Glomerular endothelial cell (primary cell): ENCODE data around the gene RAVER2. TPM values are rescaled to one million over a fixed set of nuclear protein-coding genes. Genes with fewer than 3 reads are reported as not detected.
"Not testable (repeated sequence)": the region's sequence is repeated elsewhere in the genome, so short reads cannot be mapped to it uniquely, and the experiment has no call there.

ENCODE experiments used
- DNase-seq: peaks from one replicate; pipeline ENCODE4 v3.0.0-alpha.2; 2011; ENCODE audit warnings: low read depth, low spot score; ENCODE audit errors: extremely low read depth
- total RNA-seq: library from RNA; depleted of rRNA; stranded (reverse); fragments of >200 nt; gene quantifications from 2 replicates; pipeline ENCODE4 v1.2.3, GENCODE V29; 2015

RAVER2 gene
- total RNA-seq, 1 donor from 2014 or later: 8.3 TPM

- no peak for DNase-seq
These were observed 64.4 kb downstream of the RAVER2 start for GRCh38 chr1:64809309-64809708.

- DNase-seq: no peak
These were observed 65.1 kb downstream of the RAVER2 start for GRCh38 chr1:64810001-64810400.

DNA sequence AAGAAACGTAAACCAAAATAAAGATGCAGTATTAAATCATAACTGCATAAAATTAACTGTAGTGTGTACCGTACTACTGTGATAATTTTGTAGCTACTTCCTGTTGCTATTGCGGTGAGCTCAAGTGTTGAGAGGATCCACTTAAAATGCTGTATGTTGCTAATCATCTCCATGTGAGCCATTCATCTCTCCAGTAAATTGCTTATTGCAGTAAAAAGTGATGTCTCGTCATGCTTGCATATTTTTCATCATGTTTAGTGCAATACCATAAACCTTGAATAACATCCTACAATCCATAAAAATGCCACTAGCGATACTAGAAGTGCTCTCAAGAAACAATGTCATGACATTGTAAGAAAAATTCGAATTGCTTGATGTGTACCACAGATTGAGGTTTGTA is 66.3 kb downstream of the RAVER2 start:
- DNase-seq: no peak

GRCh38 chr1:64814427-64814826 is 69.6 kb downstream of the RAVER2 start:
- no peak for DNase-seq

DNA sequence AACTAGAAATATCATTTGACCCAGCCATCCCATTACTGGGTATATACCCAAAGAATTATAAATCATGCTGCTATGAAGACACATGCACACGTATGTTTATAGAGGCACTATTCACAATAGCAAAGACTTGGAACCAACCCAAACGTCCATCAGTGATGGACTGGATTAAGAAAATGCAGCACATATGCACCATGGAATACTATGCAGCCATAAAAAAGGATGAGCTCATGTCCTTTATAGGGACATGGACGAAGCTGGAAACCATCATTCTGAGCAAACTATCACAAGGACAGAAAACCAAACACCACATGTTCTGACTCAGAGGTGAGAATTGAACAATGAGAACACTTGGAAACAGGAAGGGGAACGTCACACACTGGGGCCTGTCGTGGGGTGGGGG is 72.5 kb downstream of the RAVER2 start:
- DNase-seq: not testable (repeated sequence)

DNA sequence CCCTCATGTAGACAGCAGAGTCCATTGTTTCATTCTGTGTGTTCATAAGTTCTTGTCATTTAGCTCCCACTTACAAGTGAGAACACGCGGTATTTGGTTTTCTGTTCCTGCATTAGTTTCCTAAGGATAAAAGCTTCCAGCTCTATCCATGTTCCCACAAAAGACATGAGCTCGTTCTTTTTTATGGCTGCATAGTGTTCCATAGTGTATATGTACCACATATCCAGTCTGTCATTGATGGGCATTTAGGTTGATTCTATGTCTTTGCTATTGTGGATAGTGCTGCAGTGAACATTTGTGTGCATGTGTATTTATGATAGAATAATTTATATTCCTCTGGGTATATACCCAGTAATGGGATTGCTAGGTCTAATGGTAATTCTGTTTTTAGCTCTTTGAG is 75.7 kb downstream of the RAVER2 start:
- not testable (repeated sequence) for DNase-seq

- no peak for DNase-seq
These were observed 77.7 kb downstream of the RAVER2 start for GRCh38 chr1:64822621-64823020.

- DNase-seq: peak; percentile 61
These were observed 79.0 kb downstream of the RAVER2 start for GRCh38 chr1:64823691-64824476.

DNA sequence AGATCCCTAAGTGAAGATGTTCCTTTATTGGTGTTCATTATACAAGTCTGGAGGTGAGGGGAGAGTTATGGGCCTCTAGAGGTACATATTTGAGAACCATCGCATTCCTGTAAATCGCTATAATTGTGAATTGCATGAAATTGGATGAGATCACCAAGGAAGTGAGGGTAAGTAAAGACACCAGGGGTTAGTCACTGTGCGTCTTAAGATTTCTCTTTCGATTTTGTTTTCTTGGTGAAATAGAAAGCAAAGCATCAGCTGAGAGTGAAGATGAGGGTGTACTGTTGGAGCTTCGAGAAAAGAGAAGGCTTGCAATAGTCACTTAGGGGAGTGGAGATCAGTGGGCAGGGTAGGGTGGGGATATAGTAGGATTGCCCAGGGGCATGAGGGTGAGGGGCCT is 82.1 kb downstream of the RAVER2 start:
- no peak for DNase-seq

- DNase-seq: no peak
These were observed 84.0 kb downstream of the RAVER2 start for GRCh38 chr1:64828829-64829228.

DNA sequence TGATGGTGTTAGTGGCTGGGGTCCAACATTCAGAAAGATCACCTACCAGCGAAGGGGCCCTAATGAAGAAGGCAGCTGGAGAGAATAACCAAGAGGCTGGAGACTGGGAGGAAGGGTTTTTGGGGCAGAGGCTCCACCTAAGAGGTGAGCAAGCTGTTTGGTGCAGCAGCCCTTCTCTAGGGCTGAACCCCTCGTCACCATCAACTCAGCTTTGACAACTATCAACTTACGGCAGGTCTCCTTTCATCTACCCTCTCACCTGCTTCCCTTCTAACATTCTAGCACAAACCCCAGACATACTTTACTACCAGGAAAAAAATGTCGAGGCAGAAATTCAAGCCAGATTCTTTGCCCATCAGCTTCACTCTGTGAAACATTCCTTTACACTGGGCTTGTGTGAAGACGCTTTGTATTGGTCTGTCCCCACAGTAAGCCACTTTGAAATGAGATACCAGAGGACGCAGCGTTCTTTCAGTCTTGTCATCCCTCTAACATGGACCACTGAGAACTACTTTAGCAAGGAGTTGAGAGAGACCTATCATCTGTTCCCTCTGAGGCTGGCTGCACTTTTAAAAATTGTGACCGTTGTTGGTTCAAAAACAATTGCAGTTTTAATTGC is 84.6 kb downstream of the RAVER2 start:
- DNase-seq: no peak

DNA sequence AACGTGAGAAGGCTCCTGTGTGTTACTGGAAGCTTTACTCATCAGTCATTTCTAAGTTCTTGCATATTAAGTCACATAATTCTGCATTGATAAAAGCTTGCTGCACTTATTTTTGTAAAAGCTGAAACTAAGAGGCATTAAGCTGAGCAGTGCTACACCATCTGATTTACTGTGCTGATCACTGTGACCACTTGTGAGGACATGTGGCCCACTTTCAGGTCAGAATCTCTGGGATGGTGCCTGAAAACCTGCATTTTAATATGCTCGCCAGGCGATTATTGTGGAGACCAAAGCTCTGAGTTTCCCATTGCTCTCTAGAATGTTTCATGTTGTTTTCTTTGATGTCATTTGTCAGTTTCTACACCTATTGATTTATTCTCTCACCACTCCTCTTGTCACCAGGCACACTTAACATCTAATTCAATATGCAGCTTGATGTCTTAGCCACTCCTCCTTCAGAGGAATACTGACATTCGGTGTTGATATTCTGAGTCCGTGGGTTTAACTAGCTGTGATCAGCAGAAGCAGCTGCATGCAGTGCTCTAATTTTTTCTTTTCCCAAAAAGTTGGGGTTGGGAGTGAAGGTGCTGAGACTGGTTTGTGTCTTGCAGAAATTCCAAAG is 85.3 kb downstream of the RAVER2 start:
- DNase-seq: no peak

GRCh38 chr1:64834734-64835133 is 89.9 kb downstream of the RAVER2 start:
- DNase-seq: no peak

- peak; percentile 83 for DNase-seq
These were observed 91.9 kb downstream of the RAVER2 start for GRCh38 chr1:64836802-64837201.

GRCh38 chr1:64838486-64838885 is 93.6 kb downstream of the RAVER2 start:
- DNase-seq: peak; percentile 72

DNA sequence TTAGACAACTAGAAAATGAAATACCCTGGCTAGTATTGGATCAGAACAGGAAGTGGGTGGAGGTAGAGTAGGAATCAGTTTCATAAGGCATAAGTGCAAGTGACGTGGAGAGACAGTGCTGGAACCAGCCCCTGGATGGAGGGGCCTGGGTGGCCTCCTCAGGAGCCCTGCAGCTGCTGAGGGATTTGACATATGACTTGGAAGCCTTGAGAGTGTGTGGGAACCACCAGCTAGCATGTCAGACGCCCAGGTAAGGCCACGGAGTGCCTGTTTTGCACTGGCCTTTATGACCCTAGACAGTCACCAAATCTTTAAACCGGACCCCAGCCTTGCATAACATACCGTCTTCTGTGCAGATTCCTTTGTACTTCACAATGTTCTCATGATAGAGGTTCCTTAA is 94.4 kb downstream of the RAVER2 start:
- DNase-seq: no peak

- DNase-seq: no peak
These were observed 95.0 kb downstream of the RAVER2 start for GRCh38 chr1:64839732-64840405.

DNA sequence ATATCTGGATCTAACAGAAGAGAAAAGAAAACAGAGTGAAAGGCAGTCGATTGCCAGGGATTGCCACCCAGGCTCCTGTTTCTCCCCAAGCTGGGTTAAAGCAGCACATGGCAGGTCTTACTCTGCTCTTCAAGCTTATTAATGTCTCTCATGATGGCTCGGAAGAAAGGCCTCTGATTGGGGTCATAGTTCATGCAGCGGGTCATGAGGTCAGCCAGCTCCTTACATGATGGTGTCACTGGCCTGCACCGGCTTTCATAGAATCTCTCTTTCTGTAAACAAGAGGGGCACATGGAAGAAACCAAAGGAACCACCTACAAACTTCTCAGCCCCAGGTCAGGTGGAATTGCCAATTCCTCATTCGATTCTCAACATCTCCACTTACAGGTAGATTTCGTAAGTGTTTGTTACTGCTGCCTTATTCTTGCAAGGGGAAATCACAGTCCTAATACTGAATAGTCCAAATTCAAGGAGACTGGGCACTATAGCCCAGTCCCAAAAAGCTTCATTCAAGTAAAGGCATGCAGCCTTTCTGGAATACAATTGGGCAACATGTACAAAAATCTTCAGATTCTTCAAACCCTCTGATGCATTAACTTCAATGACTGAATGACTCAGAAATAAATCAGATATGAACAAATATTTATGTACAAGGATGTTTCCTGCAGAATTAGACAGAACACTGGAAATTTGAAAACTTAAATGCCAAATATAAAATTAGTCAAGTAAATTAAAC is 96.6 kb downstream of the RAVER2 start:
- DNase-seq: no peak

DNA sequence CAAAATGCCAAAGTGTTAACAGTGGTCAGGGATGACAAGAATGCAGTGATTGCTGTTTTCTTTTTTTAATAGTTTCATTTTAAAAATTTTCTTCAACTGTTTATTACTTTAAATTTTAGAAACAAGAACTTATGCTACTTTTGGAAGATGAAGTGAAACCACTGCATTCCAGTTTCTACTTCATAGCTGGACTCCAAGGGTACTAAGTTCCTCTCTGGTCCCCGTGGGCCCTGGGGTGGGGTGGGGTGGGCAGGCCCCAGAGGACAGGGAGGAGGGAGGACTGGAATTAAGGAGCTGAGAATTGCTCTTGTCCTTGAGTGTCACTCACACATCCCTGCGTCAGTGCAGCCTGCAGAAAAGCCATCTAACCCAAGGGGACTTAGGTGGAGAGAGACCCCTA is 97.3 kb downstream of the RAVER2 start:
- no peak for DNase-seq

DNA sequence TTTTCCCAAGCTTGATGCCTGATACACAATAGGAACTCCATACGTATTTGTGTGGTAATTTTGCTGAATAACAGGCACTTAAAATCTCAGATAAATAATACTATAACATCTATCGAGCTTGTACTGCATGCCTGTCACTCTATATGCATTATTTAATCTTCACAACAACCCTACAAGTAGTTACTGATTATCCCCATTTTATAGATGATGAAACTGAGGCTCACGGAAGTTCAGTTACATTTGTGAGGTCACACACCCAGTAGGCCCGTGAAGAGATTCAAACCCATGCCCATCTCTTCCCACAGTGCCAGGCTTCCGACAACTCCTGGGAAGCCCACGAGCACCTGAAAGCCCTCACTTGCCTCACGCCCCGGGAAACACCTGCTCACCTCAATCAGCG is 98.8 kb downstream of the RAVER2 start:
- no peak for DNase-seq

DNA sequence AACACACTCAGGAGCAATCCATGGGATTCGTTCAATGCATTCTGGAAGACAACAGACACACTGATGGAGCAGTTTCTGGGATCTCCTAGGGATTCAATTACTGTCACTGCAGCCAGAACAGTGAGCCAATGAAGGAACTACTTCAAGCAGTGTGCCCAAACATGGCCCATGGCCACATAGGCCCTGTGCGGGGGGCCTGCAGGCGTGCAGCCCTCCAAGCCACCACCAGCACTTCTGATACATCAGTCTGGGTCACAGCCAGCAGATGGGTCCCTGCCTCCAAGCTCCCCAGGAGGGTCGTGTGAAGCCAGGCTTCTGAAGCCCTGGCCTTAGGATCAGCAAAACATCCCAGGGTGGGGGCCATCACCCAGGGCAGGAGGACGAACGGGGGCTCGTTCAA is 99.3 kb downstream of the RAVER2 start:
- DNase-seq: no peak
